ENCODE data around the gene GRK5.
A peak's percentile ranks its signal among the peaks of the same experiment; 100 is the strongest.

Gene GRK5

DNA sequence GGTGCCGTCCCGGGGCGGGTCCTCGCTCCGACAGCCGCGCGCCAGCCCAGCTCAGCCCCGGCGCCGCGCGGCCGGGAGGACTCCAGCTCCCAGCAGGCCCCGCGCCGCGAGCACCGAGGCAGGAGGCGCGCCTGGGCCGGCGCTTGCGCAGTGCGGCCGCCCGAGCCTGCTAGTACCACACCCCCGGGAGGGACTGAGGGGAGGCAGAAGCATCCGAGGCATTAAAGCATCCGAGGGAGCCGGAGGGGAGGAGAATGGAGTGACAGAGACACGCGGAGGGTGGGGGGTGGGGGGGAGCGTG, at the start of gene GRK5:
TSS of gene GRK5 (plus strand) at position 206 of the 301 bp plus-strand sequence. CDS start 347 bp downstream, outside the sequence.
- H3K4me1 ChIP-seq (ENCODE audit: control insufficient read depth, insufficient read depth, low read length), result peaks cover 6% of the 10 kb centered on the region
- H3K36me3 ChIP-seq (ENCODE audit: control insufficient read depth, insufficient read depth, low read length), result no peaks in the 10 kb centered on the region
- peak within 1 kb of the TSS; percentile 66 for H3K4me3 ChIP-seq (ENCODE audit: low read depth, low read length)

DNA sequence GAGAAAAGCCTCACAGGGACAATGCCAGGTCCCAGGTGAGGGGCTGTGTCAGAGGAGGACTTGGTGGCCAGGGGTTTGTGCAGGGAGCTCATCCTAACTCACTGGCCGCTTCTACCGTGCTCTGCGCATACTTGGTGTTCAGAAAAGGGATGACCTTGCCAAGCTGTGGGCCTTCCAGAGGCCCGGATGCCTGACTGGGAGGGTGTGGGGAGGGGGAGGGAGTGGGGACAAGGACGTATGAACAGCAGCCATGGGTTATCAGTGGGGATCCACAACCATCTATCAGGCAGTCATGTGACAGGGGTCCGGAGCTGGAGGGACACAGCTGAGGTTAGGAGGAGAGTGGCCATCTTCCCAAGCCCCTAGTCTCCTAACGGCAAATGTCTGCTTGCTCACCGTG, 48.0 kb upstream of the GRK5 start:
- no peak overlapping the region for H3K4me3 ChIP-seq (ENCODE audit: low read depth, low read length)

More for the DNA sequence above, at the start of gene GRK5:
- Histone ChIP-seq H3K9ac (ENCODE audit: low read depth, low read length) (no peak within 1 kb of the TSS), H3K9me3 (ENCODE audit: control insufficient read depth, insufficient read depth, low read length) (no peaks in the 10 kb centered on the region), H3K27me3 (ENCODE audit: control insufficient read depth, insufficient read depth, low read length) (peaks cover 16% of the 10 kb centered on the region)

DNA sequence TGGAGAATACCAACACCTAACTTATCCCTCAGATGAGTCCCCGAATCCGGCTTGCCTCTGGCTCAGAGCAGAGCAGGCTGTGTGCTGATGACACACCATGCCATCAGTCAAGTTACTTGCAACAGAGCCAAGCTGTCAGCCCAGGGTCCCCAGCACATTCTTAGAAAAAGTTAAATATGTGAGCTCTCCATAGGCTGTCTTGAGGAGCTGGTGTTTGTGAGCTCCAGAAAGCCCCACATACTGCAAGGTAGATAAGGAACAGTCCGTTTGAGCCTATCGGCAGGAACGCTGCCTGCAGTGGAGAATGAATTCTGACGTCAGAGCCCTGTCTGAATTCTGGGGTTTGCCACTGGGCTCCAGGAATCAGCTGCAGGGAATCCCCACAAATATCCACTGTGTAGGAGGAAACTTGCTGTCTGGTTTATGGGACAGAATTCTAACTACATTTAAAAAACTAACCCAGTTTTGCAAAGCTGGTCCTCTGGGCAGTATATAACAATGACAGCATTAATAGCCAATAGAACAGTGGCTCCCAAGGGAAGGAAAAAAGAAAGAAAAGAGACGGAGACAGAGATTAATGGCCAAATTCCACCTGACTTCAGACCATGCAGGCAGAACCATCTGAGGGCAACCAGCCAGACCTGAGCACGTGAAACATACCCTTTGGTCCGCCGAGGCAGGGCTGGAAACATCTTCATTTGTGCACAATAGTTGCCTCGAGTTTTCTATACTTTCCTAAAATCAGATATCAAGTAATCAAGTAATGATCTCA, 45.5 kb upstream of the GRK5 start:
- Histone ChIP-seq H3K27me3 (ENCODE audit: control insufficient read depth, insufficient read depth, low read length) (peaks cover 2% of the 10 kb centered on the region), H3K9me3 (ENCODE audit: control insufficient read depth, insufficient read depth, low read length) (no peaks in the 10 kb centered on the region), H3K36me3 (ENCODE audit: control insufficient read depth, insufficient read depth, low read length) (peaks cover 2% of the 10 kb centered on the region), H3K4me3 (ENCODE audit: low read depth, low read length) (no peak overlapping the region), H3K9ac (ENCODE audit: low read depth, low read length) (no peak overlapping the region), H3K4me1 (ENCODE audit: control insufficient read depth, insufficient read depth, low read length) (peaks cover 5% of the 10 kb centered on the region)

More for the DNA sequence above, 48.0 kb upstream of the GRK5 start:
- Histone ChIP-seq H3K36me3 (ENCODE audit: control insufficient read depth, insufficient read depth, low read length) (peaks cover 2% of the 10 kb centered on the region), H3K9ac (ENCODE audit: low read depth, low read length) (no peak overlapping the region), H3K4me1 (ENCODE audit: control insufficient read depth, insufficient read depth, low read length) (peaks cover 1% of the 10 kb centered on the region), H3K27me3 (ENCODE audit: control insufficient read depth, insufficient read depth, low read length) (peaks cover under 1% of the 10 kb centered on the region), H3K9me3 (ENCODE audit: control insufficient read depth, insufficient read depth, low read length) (no peaks in the 10 kb centered on the region)

DNA sequence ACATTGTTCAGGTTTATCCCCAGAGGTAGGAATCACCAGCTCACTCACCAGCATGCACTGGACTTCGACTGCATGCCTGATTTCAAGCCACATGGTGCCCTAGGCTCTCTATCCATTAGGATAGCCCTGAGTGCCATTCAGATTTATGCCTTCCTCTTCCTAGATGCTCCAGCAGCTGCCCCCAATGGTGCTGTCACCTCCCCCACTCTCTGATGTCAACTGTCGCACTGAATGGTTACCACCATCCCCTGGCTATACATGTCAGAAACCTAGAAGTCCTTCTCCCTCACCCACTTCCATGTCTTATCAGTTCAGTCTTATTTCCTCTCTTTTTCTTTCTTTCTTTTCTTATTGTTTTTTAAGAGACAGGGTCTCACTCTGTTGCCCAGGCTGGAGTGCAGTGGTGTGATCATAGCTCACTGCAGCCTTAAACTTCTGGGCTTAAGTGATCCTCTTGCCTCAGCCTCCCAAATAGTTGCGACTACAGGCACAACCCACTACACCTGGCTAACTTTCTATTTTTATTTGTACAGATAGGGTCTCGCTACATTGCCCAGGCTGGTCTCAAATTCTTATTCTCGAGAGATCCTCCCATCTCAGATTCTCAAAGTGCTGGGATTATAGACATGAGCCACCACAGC, 44.8 kb upstream of the GRK5 start:
- Histone ChIP-seq H3K4me1 (ENCODE audit: control insufficient read depth, insufficient read depth, low read length) (peaks cover 5% of the 10 kb centered on the region), H3K9me3 (ENCODE audit: control insufficient read depth, insufficient read depth, low read length) (no peaks in the 10 kb centered on the region), H3K27me3 (ENCODE audit: control insufficient read depth, insufficient read depth, low read length) (peaks cover 2% of the 10 kb centered on the region), H3K9ac (ENCODE audit: low read depth, low read length) (no peak overlapping the region), H3K36me3 (ENCODE audit: control insufficient read depth, insufficient read depth, low read length) (peaks cover 2% of the 10 kb centered on the region), H3K4me3 (ENCODE audit: low read depth, low read length) (no peak overlapping the region)

DNA sequence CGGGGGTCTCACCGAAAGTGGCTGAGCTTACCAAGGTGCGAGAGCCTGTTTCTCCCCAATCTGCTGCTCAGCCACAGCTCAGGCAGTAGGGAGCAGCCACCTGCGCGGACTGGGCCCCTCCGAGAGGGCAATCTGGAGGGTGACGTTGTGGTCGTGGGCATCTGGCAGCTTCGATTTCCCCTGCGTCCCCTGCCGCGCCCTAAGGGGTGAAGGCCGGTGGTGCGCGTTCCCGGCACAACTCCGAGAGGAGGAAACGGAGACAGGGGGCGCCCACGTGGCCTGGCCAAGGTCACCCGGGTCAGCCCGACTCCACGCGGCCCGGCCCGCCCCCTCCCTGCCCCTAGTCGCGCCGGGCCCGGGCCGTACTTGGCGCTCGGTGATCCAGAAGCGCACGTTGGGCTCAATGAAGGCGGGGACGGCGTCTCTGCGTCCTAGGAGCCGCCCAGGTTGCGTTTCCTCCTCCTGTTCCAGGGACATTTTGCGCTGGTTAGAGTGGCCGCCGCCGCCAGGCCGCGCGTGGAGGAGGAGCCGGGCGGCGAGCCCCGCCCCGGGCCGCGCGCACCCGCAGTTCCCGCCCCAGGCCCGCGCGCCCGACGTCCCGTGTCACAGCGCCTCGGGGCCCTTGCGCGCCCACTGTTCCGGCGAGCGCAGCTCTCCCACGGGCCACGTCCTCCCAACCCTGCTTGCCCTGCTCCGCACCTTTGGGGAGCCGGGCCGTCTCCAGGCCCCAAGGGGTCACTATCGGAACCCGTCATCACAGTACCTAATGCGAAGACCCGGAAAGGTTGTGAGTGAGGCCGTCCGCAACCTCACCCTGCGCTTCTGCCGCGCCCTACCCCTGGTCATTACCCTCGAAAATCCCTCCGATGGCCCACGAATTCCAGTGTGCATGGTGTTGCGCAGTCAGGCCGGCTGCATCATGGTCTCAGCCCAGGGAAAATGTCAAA, 41.9 kb upstream of the GRK5 start, which contains the start of gene SFXN4:
TSS of gene SFXN4 (minus strand) at position 544 of the 947 bp plus-strand sequence. CDS start at position 477, 67 bp downstream.
- peaks cover 2% of the 10 kb centered on the region for H3K27me3 ChIP-seq (ENCODE audit: control insufficient read depth, insufficient read depth, low read length)
- H3K4me1 ChIP-seq (ENCODE audit: control insufficient read depth, insufficient read depth, low read length), result peaks cover 5% of the 10 kb centered on the region
- H3K36me3 ChIP-seq (ENCODE audit: control insufficient read depth, insufficient read depth, low read length), result peaks cover 18% of the 10 kb centered on the region

DNA sequence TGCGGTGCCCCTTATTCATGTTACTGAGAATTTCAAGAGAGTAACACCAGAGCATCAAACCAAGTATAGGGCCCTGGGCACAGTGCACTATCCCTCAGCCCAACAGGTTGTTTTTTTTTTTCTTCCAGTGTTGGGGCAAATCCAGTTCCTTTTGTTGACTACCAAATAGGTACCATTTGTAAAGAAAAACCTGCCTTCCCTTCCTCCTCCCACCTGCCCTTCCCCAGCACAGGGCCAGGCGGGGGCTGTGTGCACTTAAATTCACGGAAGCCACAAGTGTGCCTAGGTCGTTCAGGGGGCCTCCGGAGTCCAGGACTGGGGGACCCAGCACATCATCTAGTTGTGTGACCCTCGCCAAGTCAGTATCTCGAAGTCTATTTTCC, 41.3 kb upstream of the GRK5 start:
- Histone ChIP-seq H3K36me3 (ENCODE audit: control insufficient read depth, insufficient read depth, low read length) (peaks cover 18% of the 10 kb centered on the region), H3K9me3 (ENCODE audit: control insufficient read depth, insufficient read depth, low read length) (no peaks in the 10 kb centered on the region), H3K4me3 (ENCODE audit: low read depth, low read length) (peak overlapping the region; percentile 81), H3K4me1 (ENCODE audit: control insufficient read depth, insufficient read depth, low read length) (peaks cover 5% of the 10 kb centered on the region), H3K9ac (ENCODE audit: low read depth, low read length) (peak overlapping the region; percentile 49), H3K27me3 (ENCODE audit: control insufficient read depth, insufficient read depth, low read length) (peaks cover 2% of the 10 kb centered on the region)

More for the DNA sequence above, 41.9 kb upstream of the GRK5 start, which contains the start of gene SFXN4:
- peak within 1 kb of the TSS; percentile 81 for H3K4me3 ChIP-seq (ENCODE audit: low read depth, low read length)
- no peaks in the 10 kb centered on the region for H3K9me3 ChIP-seq (ENCODE audit: control insufficient read depth, insufficient read depth, low read length)
- peak within 1 kb of the TSS; percentile 81 for H3K9ac ChIP-seq (ENCODE audit: low read depth, low read length)

DNA sequence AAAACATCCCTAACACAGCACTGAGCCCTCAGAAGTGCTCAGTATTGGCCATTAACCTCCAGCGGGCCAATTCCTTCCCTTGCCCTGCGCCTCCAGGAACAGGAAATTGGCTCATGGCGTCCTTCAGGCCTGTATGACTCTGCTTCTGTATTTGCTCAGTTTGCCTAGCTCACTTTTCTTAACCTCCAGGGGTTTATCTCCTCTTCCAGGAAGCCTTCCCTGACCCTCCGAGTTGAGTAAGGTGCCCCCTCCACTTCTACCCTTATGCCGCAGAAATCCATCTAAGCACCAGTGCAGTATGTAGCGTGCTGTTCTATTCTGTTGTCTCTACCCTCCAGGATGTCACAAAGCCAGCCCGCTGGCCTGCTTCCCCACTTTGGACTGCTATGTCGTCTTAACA, 40.8 kb upstream of the GRK5 start:
- Histone ChIP-seq H3K4me1 (ENCODE audit: control insufficient read depth, insufficient read depth, low read length) (peaks cover 5% of the 10 kb centered on the region), H3K36me3 (ENCODE audit: control insufficient read depth, insufficient read depth, low read length) (peaks cover 20% of the 10 kb centered on the region), H3K27me3 (ENCODE audit: control insufficient read depth, insufficient read depth, low read length) (peaks cover 2% of the 10 kb centered on the region), H3K9ac (ENCODE audit: low read depth, low read length) (no peak overlapping the region), H3K4me3 (ENCODE audit: low read depth, low read length) (peak overlapping the region; percentile 81), H3K9me3 (ENCODE audit: control insufficient read depth, insufficient read depth, low read length) (no peaks in the 10 kb centered on the region)

DNA sequence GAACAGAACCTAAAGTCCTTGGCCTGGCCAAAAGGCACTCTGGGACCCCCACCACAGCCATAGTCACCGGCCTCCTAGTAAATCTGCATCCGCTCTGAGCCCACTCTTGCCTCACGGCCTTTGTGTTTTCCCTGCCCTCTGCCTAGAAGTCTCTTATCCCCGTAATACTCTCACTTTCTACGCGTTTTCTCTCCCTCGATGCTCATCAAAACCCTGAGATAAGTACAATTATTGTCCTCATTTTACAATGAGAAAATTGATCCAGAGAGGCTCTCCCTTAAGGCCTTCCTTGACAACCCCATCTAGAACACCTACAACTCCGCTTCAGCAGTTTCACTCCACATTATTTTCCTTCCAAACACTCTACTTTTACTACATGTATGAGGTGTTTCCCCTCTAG, 40.3 kb upstream of the GRK5 start:
- Histone ChIP-seq H3K27me3 (ENCODE audit: control insufficient read depth, insufficient read depth, low read length) (peaks cover 2% of the 10 kb centered on the region), H3K36me3 (ENCODE audit: control insufficient read depth, insufficient read depth, low read length) (peaks cover 20% of the 10 kb centered on the region), H3K4me1 (ENCODE audit: control insufficient read depth, insufficient read depth, low read length) (peaks cover 5% of the 10 kb centered on the region), H3K9ac (ENCODE audit: low read depth, low read length) (no peak overlapping the region), H3K4me3 (ENCODE audit: low read depth, low read length) (no peak overlapping the region), H3K9me3 (ENCODE audit: control insufficient read depth, insufficient read depth, low read length) (no peaks in the 10 kb centered on the region)

DNA sequence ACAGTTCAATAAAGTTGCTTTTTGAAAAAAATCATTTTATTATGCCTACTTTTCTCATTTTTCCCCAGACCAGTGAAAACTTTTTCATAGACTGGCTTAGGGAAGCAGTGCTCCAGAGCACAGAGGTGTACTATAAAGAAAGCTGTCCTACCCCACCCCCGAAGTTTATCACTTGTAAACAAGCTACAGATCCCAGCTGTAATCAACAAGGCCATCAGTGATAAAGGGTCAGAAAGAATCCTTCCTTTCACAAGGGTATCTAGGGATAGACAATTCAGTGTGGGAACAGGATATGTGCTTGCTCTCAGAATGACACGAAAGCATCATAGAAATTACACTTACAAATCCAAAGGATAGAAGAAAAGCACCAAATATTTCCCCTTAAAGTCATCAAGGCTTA, 33.3 kb upstream of the GRK5 start:
- Histone ChIP-seq H3K4me1 (ENCODE audit: control insufficient read depth, insufficient read depth, low read length) (peaks cover 4% of the 10 kb centered on the region), H3K9ac (ENCODE audit: low read depth, low read length) (no peak overlapping the region), H3K9me3 (ENCODE audit: control insufficient read depth, insufficient read depth, low read length) (no peaks in the 10 kb centered on the region), H3K4me3 (ENCODE audit: low read depth, low read length) (no peak overlapping the region), H3K36me3 (ENCODE audit: control insufficient read depth, insufficient read depth, low read length) (peaks cover 28% of the 10 kb centered on the region), H3K27me3 (ENCODE audit: control insufficient read depth, insufficient read depth, low read length) (no peaks in the 10 kb centered on the region)

DNA sequence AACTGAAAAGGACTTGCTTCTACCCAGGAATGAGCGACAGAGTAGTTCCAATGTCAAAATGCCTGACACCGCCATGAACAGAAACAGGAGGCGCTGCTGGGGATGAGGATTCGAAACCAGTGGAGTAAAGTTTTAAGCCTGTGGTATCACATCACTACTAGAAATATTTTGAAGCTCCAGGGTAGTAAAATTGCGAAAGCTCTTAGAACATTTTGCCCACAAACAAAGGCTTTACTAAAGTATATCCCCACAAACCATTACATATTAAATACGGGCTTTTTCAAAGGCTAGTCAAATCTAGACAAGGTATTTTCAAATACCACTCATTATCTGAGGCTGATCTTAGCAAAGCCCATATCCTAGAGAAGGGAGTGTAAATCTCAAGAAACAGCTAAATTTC, 31.2 kb upstream of the GRK5 start:
- H3K36me3 ChIP-seq (ENCODE audit: control insufficient read depth, insufficient read depth, low read length), result peaks cover 19% of the 10 kb centered on the region

DNA sequence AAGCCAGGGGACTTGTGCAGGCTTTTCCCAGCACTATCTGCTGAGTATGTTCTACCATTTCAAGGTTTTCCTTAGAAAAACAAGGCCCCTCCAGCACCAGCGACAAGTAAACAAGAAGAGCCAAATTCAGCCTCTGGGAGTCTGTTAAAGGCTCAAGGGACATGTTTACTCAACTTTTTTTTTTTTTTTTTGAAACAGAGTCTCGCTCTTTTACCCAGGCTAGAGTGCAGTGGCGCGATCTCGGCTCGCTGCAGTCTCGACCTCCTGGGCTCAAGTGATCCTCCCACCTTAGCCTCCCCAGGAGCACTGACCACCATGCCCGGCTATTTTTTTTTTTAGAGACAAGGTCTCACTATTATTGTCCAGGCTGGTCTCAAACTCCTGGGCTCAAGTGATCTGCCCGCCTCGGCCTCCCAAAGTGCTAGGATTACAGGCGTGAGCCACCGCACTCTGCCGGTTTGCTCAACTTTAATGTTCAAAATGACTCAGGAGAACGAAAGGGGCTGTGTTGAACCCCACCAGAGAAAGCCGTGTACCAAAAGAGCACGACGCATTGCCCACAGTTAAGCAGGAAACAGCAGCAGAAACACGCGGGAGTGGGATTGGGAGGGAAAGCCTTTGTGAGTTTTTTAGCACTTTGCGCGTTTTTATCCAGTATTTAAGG, 29.5 kb upstream of the GRK5 start:
- Histone ChIP-seq H3K36me3 (ENCODE audit: control insufficient read depth, insufficient read depth, low read length) (peaks cover 12% of the 10 kb centered on the region), H3K27me3 (ENCODE audit: control insufficient read depth, insufficient read depth, low read length) (no peaks in the 10 kb centered on the region), H3K9me3 (ENCODE audit: control insufficient read depth, insufficient read depth, low read length) (no peaks in the 10 kb centered on the region), H3K4me1 (ENCODE audit: control insufficient read depth, insufficient read depth, low read length) (peaks cover 5% of the 10 kb centered on the region), H3K4me3 (ENCODE audit: low read depth, low read length) (peak overlapping the region; percentile 73), H3K9ac (ENCODE audit: low read depth, low read length) (peak overlapping the region; percentile 62)

More for the DNA sequence above, 31.2 kb upstream of the GRK5 start:
- Histone ChIP-seq H3K4me1 (ENCODE audit: control insufficient read depth, insufficient read depth, low read length) (peaks cover 5% of the 10 kb centered on the region), H3K9me3 (ENCODE audit: control insufficient read depth, insufficient read depth, low read length) (no peaks in the 10 kb centered on the region), H3K27me3 (ENCODE audit: control insufficient read depth, insufficient read depth, low read length) (no peaks in the 10 kb centered on the region), H3K4me3 (ENCODE audit: low read depth, low read length) (no peak overlapping the region), H3K9ac (ENCODE audit: low read depth, low read length) (no peak overlapping the region)
